GM13976 (cell line): ENCODE results near the gene CAMK4.

Experiments used
- DNase-seq: peaks from one replicate; pipeline ENCODE4 v3.0.0; 2012; ENCODE audit warnings: low spot score
- in situ Hi-C: fragments of 300-500 bp; cut with MboI; formaldehyde crosslinking; loops from one replicate; pipeline ENCODE4 v1.12.0; 2022; ENCODE audit warnings: low sequenced_read_pairs, mixed read lengths, inconsistent platforms; ENCODE audit not compliant: unreplicated experiment
- TF ChIP-seq, protein P1 (sequence below): IDR thresholded peaks from 2 replicates; pipeline ENCODE4 v1.5.1; 2012; ENCODE audit warnings: borderline replicate concordance, mild to moderate bottlenecking; ENCODE audit not compliant: insufficient read depth; ENCODE audit errors: extremely low read depth, missing control alignments, control extremely low read depth

The CAMK4 gene

DNA sequence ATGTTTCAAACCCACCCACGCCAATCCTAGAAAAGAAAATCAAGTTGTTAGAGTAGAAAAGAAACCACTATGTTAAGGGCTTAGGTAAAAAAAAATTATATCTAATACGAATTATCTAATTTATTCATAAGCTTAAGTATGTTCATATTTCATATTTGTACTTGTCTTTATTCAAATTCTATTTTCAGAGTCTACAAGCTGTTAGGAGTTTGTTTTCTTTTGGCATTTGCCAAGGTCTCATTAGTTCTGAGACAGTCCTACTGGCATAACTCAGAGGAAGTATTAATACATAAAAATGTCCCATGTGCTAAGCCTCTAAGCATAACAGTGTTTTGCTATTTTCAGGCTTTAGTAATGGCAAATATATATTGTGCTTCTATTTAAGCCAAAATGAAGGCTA lies 230.6 kb downstream of the CAMK4 start:
- TF ChIP-seq, protein P1, sequence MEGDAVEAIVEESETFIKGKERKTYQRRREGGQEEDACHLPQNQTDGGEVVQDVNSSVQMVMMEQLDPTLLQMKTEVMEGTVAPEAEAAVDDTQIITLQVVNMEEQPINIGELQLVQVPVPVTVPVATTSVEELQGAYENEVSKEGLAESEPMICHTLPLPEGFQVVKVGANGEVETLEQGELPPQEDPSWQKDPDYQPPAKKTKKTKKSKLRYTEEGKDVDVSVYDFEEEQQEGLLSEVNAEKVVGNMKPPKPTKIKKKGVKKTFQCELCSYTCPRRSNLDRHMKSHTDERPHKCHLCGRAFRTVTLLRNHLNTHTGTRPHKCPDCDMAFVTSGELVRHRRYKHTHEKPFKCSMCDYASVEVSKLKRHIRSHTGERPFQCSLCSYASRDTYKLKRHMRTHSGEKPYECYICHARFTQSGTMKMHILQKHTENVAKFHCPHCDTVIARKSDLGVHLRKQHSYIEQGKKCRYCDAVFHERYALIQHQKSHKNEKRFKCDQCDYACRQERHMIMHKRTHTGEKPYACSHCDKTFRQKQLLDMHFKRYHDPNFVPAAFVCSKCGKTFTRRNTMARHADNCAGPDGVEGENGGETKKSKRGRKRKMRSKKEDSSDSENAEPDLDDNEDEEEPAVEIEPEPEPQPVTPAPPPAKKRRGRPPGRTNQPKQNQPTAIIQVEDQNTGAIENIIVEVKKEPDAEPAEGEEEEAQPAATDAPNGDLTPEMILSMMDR: no peak

DNA sequence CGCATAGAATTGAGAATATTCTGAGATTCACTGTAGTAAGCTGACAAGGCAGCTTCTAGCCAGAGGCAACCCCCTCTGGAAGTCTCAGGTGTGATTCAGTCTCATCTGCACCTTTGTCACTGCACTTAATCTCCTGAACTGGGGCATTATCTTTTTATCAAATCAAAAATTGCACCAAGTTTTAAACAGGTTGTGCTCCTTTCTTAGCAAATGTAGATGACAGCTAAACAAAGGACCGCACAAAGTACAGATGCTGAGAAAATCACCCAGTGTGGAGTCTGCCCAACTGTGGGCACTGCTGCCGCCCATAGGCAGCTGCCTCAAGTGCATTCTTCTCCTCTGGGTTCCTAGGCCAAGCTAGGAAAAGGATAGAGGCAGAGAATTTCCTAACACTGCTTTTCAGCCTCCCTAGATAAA lies 237.1 kb downstream of the CAMK4 start:
- TF ChIP-seq, protein P1: peak; percentile 32
- in situ Hi-C loops: loop anchor here (25.0 kb wide), 1 partner anchor 299 kb away; no protein-coding TSS in a partner anchor
- DNase-seq: no peak

More for the DNA sequence above, 230.6 kb downstream of the CAMK4 start:
- DNase-seq: no peak
- in situ Hi-C loops: loop anchor here (25.0 kb wide), 1 partner anchor 292 kb away; no protein-coding TSS in a partner anchor

DNA sequence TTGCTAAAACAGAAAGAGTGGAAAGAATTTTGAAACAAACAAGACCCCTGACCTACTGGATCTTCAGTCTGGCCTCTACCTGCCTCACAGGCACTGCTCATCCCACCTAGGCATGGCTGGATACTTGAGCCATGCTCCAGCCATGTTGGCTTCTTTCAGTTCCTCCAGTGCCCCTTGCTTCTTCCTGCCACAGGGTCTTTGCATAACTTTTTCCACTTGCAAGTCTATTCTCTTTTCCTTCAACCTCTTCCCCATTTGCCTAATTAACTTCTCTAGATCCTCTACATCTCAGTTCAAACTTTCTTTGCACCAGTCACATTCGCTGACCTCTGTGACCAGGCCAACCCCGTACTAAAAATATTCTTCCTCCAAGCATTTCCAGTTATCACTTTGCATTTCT lies 237.8 kb downstream of the CAMK4 start:
- TF ChIP-seq, protein P1: no peak
- DNase-seq: no peak
- in situ Hi-C loops: loop anchor here (25.0 kb wide), 1 partner anchor 300 kb away; no protein-coding TSS in a partner anchor

DNA sequence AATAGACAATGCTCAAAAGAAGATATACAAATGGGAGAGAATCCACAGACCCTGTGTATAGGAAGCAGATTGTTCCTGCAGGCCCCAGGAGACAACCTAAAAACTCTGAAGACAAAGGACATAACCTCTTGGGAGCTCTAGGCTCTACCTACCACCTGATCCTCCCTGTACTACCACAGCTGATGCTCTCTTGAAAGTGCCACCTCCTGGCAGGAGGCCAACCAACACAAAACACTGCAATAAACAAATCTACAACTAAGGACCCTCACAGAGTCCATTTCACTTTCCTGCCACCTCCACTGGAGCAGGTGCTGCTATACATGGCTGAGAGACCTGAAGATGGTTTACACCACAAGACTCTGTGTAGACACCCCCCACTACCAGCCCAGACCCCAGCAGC lies 239.1 kb downstream of the CAMK4 start:
- no peak for DNase-seq
- TF ChIP-seq, protein P1: no peak
- in situ Hi-C loops: loop anchor here (25.0 kb wide), 1 partner anchor 301 kb away; no protein-coding TSS in a partner anchor

DNA sequence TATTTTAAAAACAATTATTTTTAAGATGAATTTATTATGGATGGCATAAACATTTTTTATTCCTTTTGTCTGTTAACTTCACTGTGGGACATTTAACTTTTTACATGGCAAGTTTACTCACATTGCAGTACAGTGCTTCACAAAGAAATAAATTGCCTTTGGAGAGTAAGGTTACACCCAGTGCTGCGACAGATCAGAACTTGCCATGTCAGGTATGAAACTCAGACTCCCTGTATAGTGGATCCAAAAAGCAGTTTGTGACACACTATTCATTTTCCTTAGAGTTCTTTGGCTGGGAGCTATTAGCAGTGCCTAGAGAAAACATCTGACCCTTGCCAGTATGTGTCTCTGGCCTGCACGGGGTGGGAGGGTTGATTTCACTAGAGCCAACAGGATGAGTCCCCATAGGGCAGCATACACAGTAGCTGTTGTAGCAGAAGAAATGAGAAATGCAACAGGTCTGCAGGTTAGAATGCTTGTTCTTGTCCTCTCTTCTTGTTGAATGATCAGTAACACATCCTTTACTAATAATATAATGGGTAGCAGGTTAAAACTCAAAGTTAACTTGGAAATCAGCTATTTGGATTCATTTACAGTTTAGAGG lies 245.2 kb downstream of the CAMK4 start:
- in situ Hi-C loops: loop anchor here (25.0 kb wide), 1 partner anchor 307 kb away; no protein-coding TSS in a partner anchor
- TF ChIP-seq, protein P1: no peak
- no peak for DNase-seq

DNA sequence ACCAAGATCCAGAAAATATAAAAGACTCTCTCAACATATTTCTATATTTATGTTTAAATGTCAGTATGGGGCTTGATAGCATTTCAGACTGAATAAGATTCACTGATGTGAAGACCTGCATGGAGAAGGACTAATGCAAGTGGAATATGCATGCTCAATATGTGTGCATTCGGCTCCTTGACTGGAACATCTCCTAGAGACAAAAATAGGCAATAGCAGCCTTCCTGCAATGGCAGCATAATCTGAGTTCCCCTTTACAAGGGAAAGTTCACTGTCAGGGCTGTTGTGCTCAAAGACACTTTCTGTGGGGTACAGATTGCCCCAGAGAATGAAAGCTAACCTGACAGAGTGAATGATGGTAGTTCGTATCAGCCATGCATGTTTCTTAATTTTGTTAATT lies 245.7 kb downstream of the CAMK4 start:
- in situ Hi-C loops: loop anchor here (25.0 kb wide), 1 partner anchor 308 kb away; no protein-coding TSS in a partner anchor
- no peak for DNase-seq
- TF ChIP-seq, protein P1: no peak
